ENCODE results near the gene POLR2J3.
"Not testable (repeated sequence)": the region's sequence is repeated elsewhere in the genome, so short reads cannot be mapped to it uniquely, and the experiment has no call there.

POLR2J3 gene

DNA sequence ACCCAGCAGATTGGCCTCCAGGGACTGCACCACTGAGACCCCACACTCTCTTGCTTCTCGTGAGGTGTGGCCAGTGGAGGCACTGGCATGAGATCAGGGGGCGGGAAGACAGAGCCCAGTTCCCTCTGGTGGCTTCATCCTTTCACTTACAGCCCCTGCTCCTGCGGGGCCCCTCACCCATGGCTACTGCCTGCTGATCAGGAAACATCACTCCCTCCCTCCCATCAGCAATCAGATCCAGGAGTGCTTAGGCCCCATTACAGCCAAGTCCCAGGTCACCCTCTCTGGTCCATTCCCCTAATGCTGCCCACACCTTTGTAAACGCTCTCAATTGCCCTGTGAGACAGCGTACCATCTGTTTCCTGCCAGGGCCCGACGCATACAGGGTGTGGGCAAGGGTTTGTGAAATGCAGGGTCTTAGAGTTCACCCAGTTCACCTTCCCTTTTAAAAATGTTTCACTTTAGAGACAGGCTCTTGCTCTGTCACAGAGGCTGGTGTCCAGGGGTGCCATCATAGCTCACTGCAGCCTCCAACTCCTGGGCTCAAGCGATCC is 37.2 kb downstream of the POLR2J3 start:
- DNase-seq (ENCODE audit: extremely low spot score); POLR2A ChIA-PET; CTCF ChIA-PET: not testable (repeated sequence)

DNA sequence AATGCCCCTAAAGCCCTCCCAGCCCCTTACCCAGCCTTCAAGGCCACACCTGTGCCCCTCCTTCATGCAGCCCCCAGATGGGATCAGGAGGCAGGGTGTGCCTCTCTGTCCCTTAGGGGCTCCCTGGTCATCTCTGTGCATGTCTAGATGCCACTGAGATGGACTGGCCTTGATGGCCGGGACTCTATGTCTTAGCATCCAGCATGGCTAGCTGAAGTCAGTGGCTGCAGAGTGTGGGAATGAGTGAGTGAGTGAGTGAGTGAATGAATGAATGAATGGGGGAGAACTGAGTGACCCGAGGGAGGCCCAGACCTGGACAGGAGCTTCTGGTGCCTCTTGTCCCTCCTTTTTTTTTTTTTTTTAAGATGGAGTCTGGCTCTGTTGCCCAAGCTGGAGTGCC is 40.3 kb downstream of the POLR2J3 start:
- CTCF ChIA-PET; DNase-seq (ENCODE audit: extremely low spot score); POLR2A ChIA-PET: not testable (repeated sequence)

DNA sequence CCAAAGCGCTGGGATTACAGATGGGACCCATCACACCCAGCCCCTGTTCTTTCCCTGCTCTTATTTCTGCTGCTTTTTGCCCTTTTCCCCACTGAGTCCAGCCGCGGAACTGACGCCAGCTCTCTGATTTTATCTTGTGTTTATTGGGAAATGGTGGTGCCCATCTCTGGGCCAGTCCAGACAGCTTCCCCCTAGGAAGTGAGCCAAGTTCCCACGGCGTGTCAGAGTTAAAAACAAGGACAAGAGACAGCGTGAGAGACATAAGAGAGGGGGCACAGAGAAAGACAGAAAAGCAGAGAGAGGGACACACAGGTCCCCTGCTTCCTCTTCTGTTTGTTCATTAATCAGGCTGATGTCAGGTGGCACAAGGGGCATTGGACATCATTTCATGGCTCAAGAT is 40.8 kb downstream of the POLR2J3 start:
- DNase-seq (ENCODE audit: extremely low spot score); CTCF ChIA-PET; POLR2A ChIA-PET: not testable (repeated sequence)

DNA sequence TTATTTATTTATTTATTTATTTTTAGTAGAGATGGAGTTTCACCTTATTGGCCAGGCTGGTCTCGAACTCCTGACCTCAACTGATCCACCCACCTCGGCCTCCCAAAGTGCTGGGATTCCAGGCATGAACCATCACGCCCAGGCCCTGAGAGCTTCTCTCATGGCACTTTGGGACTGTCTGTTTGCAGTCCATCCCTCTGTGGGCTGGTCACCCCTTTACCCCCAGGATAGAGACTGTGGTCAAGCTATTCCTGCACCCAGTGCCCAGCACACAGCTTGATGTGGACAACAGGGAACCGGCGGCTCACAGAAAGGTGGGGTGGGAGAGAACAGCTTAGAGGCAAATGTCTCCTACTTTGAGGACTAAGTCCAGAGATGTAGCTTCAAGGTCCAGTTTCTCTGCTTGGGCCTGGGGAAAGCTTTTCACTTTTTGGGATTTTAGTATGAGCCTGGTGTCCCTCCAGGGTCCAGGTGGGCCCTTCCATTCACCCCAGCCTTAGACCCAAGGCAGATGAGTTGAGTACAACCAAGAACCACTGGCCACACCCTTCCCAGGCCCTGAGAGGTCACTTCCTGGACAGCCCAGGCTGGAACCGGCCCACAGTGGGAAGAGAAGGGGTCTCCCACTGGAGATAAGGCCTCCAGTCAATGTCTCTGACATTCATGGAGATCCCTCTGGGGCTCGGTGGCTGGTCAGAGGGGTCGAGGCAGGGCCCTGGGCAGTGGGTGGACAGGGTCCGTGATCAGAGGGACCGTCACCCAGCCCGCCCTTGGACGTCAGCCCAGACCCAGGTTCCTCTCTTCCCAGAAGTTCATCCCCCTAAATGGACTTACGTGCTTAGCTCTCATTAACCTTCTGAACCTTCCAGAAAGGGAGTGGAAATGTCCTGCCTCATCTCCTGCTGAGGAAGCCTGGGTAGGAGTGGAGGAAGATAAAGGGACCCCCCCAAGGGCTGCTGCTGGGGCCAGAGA is 44.3 kb downstream of the POLR2J3 start:
- POLR2A ChIA-PET; CTCF ChIA-PET; DNase-seq (ENCODE audit: extremely low spot score): not testable (repeated sequence)

DNA sequence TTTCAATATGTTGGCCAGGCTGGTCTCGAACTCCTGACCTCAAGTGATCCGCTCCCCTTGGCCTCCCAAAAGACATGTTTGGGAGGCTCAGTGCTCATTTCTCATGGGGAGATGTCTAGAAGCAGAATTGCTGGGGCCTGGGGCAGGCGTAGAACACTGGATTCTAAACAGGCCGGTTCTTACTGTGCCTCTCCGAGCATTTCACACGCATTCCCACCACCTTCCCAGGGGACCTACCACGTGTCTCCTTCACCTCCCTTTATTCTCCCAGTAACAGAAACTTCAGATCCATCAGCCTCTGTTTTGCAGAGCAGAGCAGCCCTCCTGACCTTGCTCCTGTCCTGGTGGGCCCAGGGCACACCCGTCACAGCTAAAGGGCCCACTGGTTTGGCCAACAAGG is 45.2 kb downstream of the POLR2J3 start:
- CTCF ChIA-PET; POLR2A ChIA-PET; DNase-seq (ENCODE audit: extremely low spot score): not testable (repeated sequence)

DNA sequence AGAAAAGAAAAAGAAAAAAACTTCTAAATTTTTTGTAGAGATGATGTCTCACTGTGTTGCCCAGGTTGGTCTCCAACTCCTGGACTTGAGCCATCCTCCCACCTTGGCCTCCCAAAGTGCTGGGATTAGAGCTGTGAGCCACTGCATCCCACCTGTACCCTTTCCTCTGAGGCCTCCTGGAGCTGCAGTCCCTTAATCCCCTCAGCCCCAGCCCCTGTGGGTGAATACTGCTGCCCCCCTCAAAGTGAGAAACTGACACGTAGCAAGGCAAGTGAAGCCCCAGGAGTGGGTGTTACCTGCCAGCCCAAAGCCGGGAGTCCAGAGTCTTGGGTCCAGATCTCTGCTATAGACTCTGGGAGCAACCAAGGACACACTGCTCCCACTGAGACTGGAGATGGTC is 47.6 kb downstream of the POLR2J3 start:
- POLR2A ChIA-PET; CTCF ChIA-PET; DNase-seq (ENCODE audit: extremely low spot score): not testable (repeated sequence)

DNA sequence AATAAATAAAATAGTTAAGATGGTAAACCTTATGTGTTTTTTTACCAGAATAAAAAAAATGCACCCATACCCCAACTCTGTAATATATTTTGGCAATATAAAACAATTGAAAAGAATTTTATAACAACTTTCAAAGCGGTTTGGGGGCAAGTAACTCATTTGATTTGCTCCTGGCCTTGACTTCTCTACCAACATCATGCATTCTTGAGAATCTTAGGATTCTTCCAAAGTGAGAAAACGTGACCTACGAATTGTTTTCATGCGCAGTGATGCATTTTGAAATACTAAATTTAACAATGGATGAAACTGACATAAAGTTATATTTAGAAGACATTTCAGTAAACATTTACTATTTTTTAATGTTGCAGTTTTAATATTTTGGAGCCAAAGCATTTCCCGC is 51.6 kb downstream of the POLR2J3 start:
- DNase-seq (ENCODE audit: extremely low spot score); CTCF ChIA-PET; POLR2A ChIA-PET: not testable (repeated sequence)

DNA sequence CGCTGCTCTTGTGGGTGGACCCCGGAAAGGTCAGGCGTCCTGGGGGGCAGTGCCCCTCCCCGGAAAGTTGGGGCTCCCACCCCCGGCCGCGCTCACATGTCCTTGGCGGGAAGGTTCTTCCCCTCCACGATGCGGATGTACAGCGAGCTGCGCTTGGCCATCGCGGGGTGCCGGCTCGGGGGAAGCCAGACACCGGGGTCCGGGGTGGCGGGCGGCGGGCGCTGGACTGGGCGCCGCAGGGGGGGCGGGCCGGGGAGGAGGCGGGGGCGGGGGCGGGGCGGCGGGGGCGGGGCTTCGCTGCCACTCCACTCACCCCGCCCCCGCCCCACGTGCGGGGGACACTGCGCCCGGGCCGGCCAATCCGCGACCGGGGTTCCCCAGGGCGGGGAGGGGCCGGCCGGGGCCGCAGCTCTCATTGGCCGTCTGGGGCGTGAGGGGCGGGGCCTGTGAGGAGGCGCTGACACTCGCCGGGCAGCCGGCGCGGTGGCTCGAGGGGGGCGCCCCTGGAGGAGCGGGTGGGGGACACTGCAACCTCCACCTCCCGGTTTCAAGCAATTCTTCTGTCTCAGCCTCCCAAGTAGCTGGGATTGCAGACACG is 54.7 kb downstream of the POLR2J3 start, which contains the start of gene RASA4B:
Gene RASA4B, minus strand, starts transcription at position 228 of the 598 bp plus-strand sequence. Its CDS starts 67 bp downstream, at position 161.
- POLR2A ChIA-PET; CTCF ChIA-PET; DNase-seq (ENCODE audit: extremely low spot score): not testable (repeated sequence)

Data from GM10248 (cell line).